Esophagus muscularis mucosa (tissue), 4 donors: ENCODE data around the gene SLC35A3.

Experiments
- EP300 ChIP-seq: sonication (generic); formaldehyde crosslinking; IDR thresholded peaks from one replicate; pipeline ENCODE4 v1.6.1; 2017; ENCODE audit warnings: antibody characterized with exemption
- POLR2AphosphoS5 ChIP-seq, 2 donors: sonication (generic); formaldehyde crosslinking; IDR thresholded peaks; one replicate each; pipeline ENCODE4 v1.6.1; 2017; ENCODE audit warnings: antibody characterized with exemption in 2 of 2
- TF ChIP-seq, protein P1 (sequence below), 3 experiments: fragments of 200-600 bp in 2 of 3; fragments of 450-650 bp in 1 of 3; sonication (generic) in 2 of 3; IDR thresholded peaks; one replicate each; pipeline ENCODE4 v1.5.1; 2017 to 2019; ENCODE audit warnings: antibody characterized with exemption in 3 of 3, mild to moderate bottlenecking in 2 of 3, moderate library complexity in 1 of 3

GRCh38 chr1:100037656-100037926 lies 67.8 kb downstream of the SLC35A3 start:
- TF ChIP-seq, protein P1, sequence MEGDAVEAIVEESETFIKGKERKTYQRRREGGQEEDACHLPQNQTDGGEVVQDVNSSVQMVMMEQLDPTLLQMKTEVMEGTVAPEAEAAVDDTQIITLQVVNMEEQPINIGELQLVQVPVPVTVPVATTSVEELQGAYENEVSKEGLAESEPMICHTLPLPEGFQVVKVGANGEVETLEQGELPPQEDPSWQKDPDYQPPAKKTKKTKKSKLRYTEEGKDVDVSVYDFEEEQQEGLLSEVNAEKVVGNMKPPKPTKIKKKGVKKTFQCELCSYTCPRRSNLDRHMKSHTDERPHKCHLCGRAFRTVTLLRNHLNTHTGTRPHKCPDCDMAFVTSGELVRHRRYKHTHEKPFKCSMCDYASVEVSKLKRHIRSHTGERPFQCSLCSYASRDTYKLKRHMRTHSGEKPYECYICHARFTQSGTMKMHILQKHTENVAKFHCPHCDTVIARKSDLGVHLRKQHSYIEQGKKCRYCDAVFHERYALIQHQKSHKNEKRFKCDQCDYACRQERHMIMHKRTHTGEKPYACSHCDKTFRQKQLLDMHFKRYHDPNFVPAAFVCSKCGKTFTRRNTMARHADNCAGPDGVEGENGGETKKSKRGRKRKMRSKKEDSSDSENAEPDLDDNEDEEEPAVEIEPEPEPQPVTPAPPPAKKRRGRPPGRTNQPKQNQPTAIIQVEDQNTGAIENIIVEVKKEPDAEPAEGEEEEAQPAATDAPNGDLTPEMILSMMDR (IDR thresholded peaks at IDR 0.05): no peak
- no peak for TF ChIP-seq POLR2AphosphoS5 (IDR thresholded peaks at IDR 0.05)
- TF ChIP-seq EP300: no peak
